HL-60/S4 (cell line): ENCODE measurements around the gene SLC66A2.

Experiments
- in situ Hi-C: fragments of 300-500 bp; cut with MboI; formaldehyde crosslinking; loops from 2 replicates; pipeline ENCODE4 v1.14.3; 2022; ENCODE audit warnings: low sequenced_read_pairs

The SLC66A2 gene

GRCh38 chr18:79952456-79952995 is 1.1 kb upstream of the SLC66A2 start:
- in situ Hi-C loops: no loop called here

GRCh38 chr18:79950515-79951341 is 725 bp downstream of the SLC66A2 start:
- in situ Hi-C loops: no loop called here

GRCh38 chr18:79949697-79950487 is 1.6 kb downstream of the SLC66A2 start:
- in situ Hi-C loops: no loop called here

DNA sequence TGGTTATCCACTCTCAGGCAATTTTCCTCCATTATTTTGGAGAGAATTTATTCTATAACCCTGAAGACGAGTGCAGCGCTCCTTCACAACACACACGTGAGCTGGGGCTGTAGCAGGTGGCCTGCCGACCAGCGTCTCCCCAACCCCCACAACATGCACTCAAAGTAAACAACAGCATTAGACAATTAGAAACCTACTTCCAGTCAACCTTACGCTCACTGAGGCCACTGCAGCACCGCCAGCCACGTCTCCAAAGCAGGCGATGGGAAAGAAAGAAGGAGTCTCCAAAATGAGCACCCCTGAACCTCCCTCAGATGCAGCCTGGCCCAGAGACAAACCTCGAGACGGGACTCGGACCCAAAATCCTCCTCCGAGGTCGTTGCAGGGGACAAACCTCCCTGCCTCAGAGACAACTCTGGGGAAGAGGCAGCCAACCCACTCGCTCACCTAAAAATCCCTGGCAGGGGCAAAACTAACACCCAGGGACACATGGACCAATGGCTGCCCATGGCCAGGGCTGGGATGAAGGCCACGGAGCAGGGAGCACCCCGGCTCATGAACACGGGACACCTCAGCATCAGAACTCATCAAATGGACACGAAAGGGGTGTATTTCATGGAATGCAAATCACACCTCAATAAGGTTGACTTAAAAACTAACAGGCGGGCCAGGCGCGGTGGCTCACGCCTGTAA is 2.6 kb downstream of the SLC66A2 start:
- in situ Hi-C loops: no loop called here

DNA sequence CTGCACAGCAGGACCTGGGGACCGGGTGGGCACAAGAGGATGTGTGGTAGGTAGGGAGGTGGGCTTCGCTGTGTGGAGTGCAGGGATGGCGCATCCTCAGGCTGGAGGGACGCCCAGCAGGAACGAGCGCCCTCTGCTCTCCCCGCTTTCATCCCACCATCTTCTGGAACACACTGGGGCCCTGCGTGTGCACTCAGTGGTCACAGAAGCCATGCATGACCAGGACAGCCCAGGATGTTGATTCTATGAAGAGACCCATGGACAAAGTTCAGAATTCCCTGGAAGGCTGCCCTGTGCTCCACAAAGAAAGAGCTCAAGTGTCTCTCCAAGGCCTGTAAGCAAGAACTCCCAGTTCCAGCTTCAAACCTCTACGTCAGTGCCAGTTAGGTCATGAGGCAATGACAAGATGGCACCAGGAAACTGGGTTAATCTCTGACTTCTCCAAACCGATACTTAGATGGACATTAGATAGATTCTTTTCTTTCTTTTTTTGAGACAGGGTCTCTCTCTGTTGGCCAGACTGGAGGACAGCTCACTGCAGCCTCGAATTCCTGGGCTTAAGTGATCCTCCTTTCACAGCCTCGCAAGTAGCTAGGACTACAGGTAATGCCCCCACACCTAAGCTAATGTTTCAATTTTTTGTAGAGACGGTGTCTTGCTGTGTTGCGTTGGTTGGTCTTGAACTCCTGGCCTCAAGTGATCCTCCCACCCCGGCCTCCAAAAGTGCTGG is 3.4 kb downstream of the SLC66A2 start:
- in situ Hi-C loops: no loop called here

DNA sequence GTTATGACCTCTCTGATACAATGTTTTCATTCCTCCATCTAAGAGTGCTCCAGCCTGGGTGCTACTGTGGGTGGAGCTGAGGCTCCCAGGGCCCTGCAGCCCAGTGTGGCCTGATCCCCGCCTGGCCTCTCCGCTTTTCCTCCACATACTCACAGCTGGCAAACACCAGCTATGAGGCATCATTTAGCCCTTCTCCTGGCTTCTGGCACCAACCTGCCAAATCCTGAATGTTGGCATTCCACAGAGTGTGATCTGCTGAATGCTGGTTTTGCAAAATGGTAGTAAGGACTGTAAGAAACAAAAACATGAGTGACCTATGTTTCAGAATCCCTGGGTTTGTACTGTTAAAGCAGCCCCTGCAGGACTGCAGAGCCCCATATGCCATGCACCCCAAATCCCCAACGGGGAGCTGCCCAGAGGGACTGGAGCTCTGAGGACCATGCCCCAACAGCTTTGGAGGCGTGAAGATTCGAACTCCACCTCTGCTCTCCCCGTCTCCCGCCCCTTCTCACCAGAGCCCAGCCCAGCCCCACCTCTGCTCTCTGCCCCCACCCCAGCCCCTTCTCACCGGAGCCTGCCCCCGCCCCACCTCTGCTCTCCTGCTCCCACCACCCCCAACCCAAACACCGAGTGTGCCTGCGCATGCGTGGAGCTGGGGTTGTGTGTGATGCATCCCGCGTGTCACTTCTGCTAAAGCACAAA is 4.2 kb downstream of the SLC66A2 start:
- in situ Hi-C loops: no loop called here

DNA sequence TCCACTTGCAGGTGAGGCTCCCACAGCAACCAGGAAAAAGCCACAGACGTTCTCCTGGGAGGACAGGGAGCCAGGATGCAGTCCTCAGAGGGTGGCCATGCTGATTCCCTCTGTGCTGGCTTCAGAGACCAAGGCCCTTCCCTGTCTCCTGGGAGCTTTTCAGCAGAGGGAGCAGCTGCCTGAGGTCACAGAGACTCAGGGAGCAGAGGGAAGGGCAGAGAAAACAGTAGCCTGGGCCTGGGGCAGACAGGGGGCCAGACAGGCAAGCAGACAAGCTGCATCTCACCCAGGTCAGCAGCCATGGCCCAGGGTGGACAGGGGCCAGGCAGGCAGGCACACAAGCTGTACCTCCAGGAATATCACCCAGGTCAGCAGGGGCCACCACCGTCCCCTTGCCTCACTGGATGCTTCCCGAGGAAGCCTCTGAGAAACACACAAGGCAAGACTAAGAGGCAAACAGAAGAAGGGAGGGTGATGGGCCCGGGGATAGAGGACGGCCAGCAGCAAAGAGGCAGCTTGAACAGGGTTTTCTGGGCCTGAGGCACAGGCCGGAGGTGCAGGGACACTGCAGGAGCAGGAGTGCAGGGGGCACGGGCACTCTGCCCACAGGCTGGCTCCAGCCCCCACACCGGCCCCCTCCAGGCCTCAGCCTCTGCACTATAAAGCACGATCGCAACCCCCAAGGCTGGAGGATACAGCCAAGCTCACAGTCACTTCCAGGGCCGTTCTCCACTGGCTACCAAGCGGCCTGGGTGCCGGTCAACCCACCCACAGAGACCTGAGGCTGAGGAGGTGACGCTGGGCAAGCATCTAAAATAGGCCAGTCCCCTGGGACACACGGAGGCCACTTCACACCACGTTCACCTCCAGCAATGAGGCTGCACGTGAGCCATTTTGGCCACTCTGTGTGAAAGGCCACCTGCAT is 6.1 kb downstream of the SLC66A2 start:
- in situ Hi-C loops: no loop called here

GRCh38 chr18:79944746-79945117 is 6.7 kb downstream of the SLC66A2 start:
- in situ Hi-C loops: no loop called here

DNA sequence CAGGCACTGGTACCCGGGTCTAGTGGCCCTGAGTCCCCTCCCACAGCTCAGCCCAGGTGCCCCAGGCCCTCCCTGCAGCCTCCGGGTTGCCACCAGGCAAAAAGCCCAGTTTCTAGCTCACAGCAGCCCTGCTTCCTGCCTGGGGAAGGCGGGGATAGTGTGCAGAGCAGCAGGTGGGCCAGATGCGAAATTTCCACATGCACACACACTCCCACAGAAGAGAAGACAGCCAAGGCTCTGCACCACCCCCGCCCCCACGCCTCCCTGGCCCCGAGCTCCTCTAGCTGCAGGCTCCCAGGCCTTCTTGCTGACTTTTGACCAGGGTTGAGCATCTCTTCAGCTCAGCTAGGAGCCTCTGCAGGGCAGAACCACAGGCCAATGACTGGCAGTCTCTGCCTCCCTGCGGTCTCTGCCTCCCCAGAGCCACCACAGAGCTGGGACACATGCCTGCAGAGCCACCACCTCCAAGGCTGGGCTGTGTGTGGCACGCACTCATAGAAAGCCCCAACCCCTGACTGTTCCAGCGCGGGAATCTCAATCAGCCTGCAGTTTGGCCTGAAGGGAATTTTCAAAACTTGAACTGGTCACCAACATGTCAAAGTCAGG is 7.2 kb downstream of the SLC66A2 start:
- in situ Hi-C loops: no loop called here

- in situ Hi-C loops: no loop called here
These were observed 7.8 kb downstream of the SLC66A2 start for GRCh38 chr18:79943608-79944125.

DNA sequence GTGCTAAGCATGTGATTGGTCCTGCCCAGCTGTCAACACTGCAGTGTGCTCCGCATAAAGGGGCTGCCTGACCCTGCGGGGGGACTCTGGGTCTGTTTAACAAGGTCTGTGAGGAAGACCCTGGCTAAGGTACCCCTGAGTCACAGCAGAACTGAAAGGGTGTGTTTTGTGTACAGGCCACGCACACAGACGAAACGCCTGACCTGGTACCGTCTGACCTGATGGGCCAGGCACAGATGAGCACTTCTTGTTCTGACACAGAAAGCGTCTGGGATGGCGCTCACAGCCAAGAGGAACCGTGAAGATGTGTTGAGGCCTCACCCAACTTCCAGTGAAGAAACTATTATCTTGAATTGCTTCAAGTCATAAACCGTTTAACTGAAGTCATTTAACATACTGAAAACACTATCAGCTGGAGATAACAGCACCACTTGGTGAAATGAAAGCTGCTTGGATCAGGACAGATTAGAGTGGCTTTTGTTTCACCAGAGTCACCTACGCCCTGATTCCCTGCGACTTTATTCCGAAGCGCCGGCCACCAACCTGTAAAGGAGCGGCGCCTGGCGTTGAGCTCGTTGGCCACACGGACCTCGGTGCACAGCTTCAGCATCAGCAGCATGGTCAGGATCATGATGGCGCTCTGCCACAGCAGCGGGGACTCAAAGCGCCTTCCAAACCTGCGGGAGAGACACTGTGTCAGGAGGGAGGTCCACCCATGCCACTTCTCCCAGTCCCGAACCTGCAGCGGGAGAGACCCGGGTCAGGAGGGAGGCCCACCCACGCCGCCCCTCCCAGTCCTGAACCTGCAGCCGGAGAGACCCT is 8.5 kb downstream of the SLC66A2 start:
- in situ Hi-C loops: no loop called here

- in situ Hi-C loops: no loop called here
These were observed 9.2 kb downstream of the SLC66A2 start for GRCh38 chr18:79942211-79942610.

DNA sequence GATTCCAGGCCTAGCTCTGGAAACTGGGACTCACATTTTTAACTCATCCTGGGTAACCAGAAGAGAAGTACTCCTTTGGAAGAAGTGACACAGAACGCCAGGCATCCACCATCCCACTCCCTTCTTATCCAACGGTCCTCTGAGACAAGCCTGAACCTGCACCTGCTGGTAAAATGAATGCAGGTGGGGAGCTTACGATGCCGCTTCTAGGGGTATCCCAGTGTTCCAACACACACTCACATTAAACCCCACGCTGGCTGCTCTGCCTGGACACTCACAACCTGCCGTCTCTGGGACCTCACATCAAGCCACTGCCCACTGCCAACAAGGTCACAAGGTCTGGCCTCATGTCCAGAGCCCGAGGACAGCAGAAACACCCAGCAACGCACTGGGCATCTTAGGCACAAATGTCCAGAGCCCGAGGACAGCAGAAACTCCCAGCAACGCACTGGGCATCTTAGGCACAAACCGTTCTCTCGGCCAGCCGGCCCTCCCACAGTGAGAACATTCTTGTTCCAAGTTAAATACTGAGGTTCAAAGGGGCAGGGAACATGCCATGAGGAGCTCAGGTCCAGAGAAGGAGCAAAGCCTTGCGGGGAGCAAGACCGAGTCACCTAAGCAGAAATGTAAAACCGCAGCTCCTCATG is 9.9 kb downstream of the SLC66A2 start:
- in situ Hi-C loops: no loop called here

DNA sequence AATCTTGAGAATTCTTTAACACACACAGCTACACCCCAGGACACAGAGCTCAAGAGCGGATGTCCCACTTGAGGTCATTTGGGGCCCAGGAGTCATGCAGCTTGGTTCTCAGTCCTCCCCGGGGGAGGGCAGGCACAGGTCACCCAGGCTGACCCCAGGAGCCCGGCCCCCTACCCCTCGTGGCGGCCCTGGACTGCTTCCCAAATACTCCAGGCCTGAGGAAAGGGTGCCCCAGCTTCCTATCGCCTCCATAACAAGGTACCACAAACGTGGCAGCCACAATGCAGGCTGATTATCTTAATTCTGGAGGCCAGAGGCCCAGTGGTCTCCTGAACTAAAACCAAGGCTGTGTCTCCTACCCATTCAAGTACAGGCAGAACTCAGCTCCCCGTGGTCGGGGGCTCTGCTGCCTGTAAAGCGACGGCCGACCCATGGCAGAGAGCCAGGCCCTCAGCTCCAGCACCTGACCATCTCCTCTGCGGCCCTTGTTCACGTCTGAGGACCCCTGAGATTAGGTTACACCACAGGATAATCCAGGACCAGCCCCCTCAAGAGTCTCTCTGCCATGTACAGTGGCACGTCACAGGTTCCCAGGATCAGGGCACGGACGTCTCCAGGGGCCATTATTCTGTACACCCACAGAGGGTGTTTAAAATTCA is 10.5 kb downstream of the SLC66A2 start:
- in situ Hi-C loops: no loop called here

DNA sequence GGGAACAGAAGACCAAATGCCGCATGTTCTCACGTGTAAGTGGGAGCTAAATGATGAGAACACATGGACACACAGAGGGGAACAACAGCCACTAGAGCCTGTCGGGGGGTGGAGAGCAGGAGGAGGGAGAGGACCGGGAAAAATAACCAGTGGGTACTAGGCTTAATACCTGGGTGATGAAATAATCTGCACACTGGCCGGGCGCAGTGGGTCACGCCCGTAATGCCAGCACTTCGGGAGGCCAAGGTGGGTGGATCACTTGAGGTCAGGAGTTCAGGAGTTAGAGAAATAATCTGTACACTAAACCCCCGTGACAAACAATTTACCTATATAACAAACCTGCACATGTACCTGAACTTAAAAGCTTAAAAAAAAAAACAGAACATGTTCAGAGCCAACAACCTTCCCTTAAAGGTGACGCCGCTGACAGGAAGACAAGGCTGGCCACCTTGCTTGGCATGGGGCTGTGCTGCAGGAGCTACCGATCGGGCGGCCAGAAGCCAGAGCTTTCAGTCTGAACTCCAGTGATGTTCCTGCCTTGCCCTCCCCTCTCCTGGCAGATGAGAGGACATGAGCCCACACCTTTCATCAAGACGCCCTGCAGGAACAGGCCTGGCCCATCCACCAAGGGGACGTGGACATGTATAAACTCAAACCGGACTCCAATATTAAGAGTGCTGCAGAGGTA is 11.2 kb downstream of the SLC66A2 start:
- in situ Hi-C loops: no loop called here

- in situ Hi-C loops: no loop called here
These were observed 12.4 kb downstream of the SLC66A2 start for GRCh38 chr18:79939096-79939495.
